ENCODE results near the gene STH.
"Not testable (repeated sequence)": the region's sequence is repeated elsewhere in the genome, so short reads cannot be mapped to it uniquely, and the experiment has no call there.

STH gene

GRCh38 chr17:45987706-45988105 lies 11.3 kb upstream of the STH start:
- DNase-seq = no peak

DNA sequence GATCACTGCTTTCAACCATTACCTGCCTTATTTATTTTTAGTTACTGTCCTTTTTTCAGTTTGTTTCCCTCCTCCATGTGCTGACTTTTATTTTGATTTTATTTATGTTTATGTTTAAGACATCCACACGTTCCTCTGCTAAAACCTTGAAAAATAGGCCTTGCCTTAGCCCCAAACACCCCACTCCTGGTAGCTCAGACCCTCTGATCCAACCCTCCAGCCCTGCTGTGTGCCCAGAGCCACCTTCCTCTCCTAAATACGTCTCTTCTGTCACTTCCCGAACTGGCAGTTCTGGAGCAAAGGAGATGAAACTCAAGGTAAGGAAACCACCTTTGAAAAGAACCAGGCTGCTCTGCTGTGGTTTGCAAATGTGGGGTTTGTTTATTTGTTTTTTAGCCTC lies 9.3 kb upstream of the STH start:
- DNase-seq = no peak

- DNase-seq = no peak
Observed at GRCh38 chr17:45990886-45991285, 8.2 kb upstream of the STH start.

DNA sequence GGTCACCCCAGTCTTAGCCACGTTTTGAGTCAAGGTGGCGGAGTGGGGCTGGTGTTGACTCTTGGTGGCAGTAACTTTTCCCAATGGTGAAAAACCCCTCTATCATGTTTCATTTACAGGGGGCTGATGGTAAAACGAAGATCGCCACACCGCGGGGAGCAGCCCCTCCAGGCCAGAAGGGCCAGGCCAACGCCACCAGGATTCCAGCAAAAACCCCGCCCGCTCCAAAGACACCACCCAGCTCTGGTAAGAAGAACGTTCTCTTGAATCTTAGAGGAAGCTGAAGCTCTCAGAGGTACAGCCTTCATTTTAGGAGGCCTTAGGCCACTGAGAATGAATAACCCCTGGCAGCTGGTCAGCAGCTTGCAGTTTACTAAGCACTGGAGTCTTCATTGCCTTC lies 7.7 kb upstream of the STH start:
- no peak for DNase-seq

- DNase-seq = no peak
Observed at GRCh38 chr17:45992175-45992574, 6.9 kb upstream of the STH start.

DNA sequence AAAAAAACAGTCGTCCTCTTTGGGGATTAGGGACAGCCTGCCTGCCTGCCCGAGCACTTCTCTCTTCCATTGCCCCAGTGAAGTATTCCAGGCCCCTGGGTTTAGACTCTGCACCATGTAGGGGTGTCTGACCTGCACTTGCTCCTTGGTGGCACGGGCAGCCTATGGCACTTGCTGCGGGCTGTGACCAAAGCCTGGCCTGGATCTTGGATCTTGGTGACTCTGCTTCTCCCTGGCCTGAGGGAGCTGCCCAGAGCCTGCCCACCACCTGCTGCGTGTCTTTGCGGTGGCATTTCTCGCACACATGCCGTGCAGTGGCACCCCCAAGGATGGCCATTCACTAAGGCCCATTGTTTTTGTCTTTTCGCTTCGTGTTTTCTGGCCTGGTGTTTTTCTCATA lies 6.1 kb upstream of the STH start:
- DNase-seq = no peak

DNA sequence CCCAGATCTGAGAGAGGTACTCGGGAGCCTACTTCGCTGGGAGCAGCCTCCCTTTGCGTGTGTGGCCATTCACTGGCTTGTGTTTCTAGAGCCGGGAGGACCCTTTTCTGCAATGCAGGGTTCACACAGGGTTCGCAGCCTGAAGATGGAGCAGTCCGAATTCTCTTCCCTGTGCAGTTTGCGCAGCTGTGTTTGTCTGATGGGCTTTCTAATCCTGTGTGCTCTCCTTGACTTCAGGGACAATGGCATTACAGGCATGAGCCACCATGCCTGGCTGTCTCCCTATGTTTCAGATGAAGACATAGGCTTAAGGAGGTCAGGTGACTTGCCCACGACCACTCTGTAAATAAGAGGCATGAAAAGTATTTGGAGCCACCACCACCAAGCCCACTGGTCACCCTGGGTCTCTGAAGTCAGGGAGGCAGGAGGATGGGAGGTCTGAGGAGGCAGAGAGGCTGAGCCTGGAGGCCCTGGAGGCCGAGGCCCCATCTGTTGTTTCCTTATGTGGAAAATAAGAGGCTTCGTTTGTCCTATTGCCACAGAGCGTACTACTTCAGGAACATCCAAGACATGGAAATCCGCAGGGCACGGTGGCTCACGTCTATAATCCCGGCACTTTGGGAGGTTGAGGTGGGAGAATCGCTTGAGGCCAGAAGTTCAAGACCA lies 5.0 kb upstream of the STH start:
- no peak for DNase-seq

DNA sequence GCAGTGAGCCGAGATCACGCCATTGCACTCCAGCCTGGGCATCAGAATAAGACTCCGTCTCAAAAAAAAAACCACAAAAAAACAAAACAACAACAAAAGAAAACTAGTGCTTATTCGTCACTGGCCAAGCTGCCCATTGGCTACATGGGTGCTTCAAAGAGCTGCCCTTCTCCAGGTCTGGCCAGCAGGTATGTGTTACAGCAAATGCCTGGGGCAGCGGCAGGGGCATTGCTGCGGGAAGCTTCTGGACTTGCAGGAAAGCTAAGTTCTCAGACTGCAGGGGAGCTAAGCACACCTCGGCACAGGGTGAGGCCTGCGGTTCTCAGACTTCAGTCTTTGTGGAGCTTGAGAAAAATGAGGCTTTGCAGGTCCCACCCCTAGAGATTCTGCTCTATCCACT lies 4.1 kb upstream of the STH start:
- no peak for DNase-seq

GRCh38 chr17:45995627-45996270 lies 3.3 kb upstream of the STH start:
- no peak for DNase-seq

GRCh38 chr17:45996282-45996937 lies 2.6 kb upstream of the STH start:
- DNase-seq = no peak

- no peak for DNase-seq
Observed at GRCh38 chr17:45997166-45997565, 1.9 kb upstream of the STH start.

DNA sequence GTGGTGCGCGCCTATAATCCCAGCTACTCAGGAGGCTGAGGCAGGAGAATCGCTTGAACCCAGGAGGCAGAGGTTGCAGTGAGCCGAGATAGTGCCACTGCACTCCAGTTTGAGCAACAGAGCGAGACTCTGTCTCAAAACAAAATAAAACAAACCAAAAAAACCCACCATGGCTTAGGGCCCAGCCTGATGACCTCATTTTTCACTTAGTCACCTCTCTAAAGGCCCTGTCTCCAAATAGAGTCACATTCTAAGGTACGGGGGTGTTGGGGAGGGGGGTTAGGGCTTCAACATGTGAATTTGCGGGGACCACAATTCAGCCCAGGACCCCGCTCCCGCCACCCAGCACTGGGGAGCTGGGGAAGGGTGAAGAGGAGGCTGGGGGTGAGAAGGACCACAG lies 1.4 kb upstream of the STH start:
- DNase-seq = peak; percentile 51

GRCh38 chr17:45999900-46000290 lies 845 bp downstream of the STH start:
- DNase-seq = no peak

DNA sequence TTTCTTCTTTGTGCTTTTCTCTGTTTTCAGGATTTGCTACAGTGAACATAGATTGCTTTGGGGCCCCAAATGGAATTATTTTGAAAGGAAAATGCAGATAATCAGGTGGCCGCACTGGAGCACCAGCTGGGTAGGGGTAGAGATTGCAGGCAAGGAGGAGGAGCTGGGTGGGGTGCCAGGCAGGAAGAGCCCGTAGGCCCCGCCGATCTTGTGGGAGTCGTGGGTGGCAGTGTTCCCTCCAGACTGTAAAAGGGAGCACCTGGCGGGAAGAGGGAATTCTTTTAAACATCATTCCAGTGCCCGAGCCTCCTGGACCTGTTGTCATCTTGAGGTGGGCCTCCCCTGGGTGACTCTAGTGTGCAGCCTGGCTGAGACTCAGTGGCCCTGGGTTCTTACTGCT lies 1.2 kb downstream of the STH start:
- DNase-seq = no peak

DNA sequence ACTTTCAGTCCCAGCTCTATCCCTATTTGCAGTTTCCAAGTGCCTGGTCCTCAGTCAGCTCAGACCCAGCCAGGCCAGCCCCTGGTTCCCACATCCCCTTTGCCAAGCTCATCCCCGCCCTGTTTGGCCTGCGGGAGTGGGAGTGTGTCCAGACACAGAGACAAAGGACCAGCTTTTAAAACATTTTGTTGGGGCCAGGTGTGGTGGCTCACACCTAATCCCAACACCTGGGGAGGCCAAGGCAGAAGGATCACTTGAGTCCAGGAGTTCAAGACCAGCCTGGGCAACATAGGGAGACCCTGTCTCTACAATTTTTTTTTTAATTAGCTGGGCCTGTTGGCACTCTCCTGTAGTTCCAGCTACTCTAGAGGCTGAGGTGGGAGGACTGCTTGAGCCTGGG lies 1.7 kb downstream of the STH start:
- DNase-seq = no peak

- no peak for DNase-seq
Observed at GRCh38 chr17:46001390-46002310, 2.6 kb downstream of the STH start.

DNA sequence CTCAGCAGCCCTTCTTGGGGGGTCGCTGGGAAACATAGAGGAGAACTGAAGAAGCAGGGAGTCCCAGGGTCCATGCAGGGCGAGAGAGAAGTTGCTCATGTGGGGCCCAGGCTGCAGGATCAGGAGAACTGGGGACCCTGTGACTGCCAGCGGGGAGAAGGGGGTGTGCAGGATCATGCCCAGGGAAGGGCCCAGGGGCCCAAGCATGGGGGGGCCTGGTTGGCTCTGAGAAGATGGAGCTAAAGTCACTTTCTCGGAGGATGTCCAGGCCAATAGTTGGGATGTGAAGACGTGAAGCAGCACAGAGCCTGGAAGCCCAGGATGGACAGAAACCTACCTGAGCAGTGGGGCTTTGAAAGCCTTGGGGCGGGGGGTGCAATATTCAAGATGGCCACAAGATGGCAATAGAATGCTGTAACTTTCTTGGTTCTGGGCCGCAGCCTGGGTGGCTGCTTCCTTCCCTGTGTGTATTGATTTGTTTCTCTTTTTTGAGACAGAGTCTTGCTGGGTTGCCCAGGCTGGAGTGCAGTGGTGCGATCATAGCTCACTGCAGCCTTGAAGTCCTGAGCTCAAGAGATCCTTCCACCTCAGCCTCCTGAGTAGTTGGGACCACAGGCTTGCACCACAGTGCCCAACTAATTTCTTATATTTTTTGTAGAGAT lies 3.4 kb downstream of the STH start:
- peak; percentile 52 for DNase-seq

DNA sequence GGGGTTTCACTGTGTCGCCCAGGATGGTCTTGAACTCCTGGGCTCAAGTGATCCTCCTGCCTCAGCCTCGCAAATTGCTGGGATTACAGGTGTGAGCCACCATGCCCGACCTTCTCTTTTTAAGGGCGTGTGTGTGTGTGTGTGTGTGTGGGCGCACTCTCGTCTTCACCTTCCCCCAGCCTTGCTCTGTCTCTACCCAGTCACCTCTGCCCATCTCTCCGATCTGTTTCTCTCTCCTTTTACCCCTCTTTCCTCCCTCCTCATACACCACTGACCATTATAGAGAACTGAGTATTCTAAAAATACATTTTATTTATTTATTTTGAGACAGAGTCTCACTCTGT lies 3.9 kb downstream of the STH start:
- no peak for DNase-seq

- DNase-seq = no peak
Observed at GRCh38 chr17:46003907-46004748, 5.1 kb downstream of the STH start.

DNA sequence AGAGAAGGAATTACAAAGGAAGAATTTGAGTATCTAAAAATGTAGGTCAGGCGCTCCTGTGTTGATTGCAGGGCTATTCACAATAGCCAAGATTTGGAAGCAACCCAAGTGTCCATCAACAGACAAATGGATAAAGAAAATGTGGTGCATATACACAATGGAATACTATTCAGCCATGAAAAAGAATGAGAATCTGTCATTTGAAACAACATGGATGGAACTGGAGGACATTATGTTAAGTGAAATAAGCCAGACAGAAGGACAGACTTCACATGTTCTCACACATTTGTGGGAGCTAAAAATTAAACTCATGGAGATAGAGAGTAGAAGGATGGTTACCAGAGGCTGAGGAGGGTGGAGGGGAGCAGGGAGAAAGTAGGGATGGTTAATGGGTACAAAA lies 7.0 kb downstream of the STH start:
- not testable (repeated sequence) for DNase-seq

- no peak for DNase-seq
Observed at GRCh38 chr17:46007461-46007965, 8.5 kb downstream of the STH start.

DNA sequence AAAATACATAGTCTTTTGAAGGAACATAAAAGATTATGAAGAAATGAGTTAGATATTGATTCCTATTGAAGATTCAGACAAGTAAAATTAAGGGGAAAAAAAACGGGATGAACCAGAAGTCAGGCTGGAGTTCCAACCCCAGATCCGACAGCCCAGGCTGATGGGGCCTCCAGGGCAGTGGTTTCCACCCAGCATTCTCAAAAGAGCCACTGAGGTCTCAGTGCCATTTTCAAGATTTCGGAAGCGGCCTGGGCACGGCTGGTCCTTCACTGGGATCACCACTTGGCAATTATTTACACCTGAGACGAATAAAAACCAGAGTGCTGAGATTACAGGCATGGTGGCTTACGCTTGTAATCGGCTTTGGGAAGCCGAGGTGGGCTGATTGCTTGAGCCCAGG lies 9.5 kb downstream of the STH start:
- no peak for DNase-seq
